ENCODE results near the gene NOL4L. TPM values are rescaled to one million over a fixed set of nuclear protein-coding genes. Genes with fewer than 3 reads are reported as not detected.
"Not testable (repeated sequence)": the region's sequence is repeated elsewhere in the genome, so short reads cannot be mapped to it uniquely, and the experiment has no call there.

The NOL4L gene
- total RNA-seq, 2 experiments from 2014 or later, result 39.1 to 41.1 TPM

GRCh38 chr20:32494483-32495216 lies 90.5 kb downstream of the NOL4L start:
- no peak for ATAC-seq (ENCODE audit: low read depth)

DNA sequence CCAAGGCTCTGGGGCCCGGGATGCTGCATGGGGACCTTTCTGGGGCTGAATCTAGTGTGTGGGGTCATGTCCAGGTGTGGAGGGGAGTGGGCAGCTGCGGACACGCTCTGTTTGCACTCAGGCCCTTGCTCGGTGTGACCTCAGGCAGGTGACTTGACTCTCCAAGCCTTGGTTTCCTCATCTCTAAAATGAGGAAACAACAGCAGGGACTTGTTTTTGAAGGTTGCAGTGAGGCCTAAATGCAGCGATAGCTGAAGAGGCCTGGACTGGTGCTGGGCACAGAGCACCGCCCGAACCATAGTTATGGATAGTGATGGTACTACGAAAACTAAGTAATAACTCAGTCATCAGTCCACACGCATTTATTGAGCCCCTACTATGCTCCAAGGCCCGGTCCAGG lies 91.8 kb downstream of the NOL4L start:
- peaks cover 14% of the 10 kb centered on the region for H3K36me3 Mint-ChIP-seq
- H3K27me3 Mint-ChIP-seq, result no peaks in the 10 kb centered on the region
- H3K4me3 Mint-ChIP-seq, result no peak overlapping the region
- H3K27ac Mint-ChIP-seq, result no peak overlapping the region
- DNase-seq, result no peak
- H3K4me1 Mint-ChIP-seq, result peaks cover 9% of the 10 kb centered on the region
- ATAC-seq (ENCODE audit: low read depth), result no peak
- POLR2A ChIA-PET, result interaction anchor here (0.6 to 0.7 kb wide), 2 partner anchors 14 to 16 kb away, joined by 3 to 6 read pairs; no protein-coding TSS in a partner anchor
- no peaks in the 10 kb centered on the region for H3K9me3 Mint-ChIP-seq

More at GRCh38 chr20:32494483-32495216, 90.5 kb downstream of the NOL4L start:
- peaks cover 9% of the 10 kb centered on the region for H3K4me1 Mint-ChIP-seq
- POLR2A ChIA-PET, result no interaction called here
- H3K36me3 Mint-ChIP-seq, result peaks cover 8% of the 10 kb centered on the region
- no peaks in the 10 kb centered on the region for H3K9me3 Mint-ChIP-seq
- no peak for DNase-seq
- H3K27me3 Mint-ChIP-seq, result no peaks in the 10 kb centered on the region
- H3K4me3 Mint-ChIP-seq, result no peak overlapping the region
- peak overlapping the region; percentile 74 for H3K27ac Mint-ChIP-seq

DNA sequence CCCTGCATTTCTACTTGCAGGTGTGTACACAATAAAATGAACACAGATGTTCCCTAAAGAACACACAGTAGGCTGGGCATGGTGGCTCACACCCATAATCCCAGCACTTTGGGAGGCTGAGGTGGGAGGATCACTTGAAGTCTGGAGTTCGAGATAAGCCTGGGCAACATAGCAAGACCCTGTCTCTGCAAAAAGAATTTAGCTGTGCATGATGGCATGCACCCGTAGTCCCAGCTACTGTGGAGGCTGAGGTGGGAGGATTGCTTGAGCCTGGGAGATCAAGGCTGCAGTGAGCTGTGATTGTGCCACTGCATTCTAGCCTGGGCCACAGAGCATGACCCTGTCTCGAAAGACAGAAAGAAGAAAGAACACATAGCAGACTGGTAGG lies 93.4 kb downstream of the NOL4L start:
- H3K27ac Mint-ChIP-seq; H3K4me1 Mint-ChIP-seq; H3K9me3 Mint-ChIP-seq; H3K27me3 Mint-ChIP-seq; H3K4me3 Mint-ChIP-seq; DNase-seq; POLR2A ChIA-PET; ATAC-seq (ENCODE audit: low read depth): not testable (repeated sequence)
- peaks cover 15% of the 10 kb centered on the region for H3K36me3 Mint-ChIP-seq

DNA sequence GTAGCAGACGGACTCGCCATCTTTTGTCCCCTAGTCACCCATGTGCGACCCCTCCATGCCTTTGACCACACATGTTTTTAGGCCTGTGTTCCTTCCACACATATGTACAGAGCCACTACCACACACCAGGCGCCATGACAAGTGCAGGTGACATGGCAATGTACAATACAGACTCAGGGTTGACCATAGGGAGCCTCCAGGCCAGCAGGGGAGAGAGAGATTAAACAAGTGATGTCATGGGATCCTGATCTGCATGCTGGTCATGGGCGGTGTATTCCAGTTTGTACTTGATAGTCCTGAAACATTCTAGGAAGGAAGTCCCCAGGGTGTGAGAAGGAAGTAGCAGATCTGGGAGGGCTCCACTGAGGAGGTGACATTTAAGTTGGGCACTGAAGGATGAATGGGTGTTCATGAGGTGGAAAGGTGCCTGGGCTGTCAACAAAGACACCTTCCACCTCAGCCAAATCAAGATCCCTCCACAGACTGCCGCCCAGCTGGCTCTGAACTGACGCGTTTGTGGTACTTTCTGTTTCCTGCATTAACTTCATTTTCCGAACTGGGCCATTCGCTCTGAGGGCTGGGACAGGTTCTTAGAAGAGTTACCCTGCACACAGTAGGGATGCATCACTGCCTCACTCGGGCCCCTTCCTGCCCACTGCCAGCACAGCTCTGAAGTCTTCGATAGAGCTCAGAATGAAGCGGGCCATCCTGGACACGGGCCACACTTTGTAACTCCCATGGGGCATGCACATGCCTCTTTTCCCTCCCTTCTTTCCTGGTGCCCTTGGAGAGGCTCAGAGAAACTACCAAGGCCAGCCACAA lies 94.0 kb downstream of the NOL4L start:
- Mint-ChIP-seq H3K4me3 (no peak overlapping the region), H3K36me3 (peaks cover 19% of the 10 kb centered on the region), H3K9me3 (no peaks in the 10 kb centered on the region), H3K4me1 (peaks cover 11% of the 10 kb centered on the region), H3K27ac (no peak overlapping the region), H3K27me3 (no peaks in the 10 kb centered on the region)
- ATAC-seq (ENCODE audit: low read depth) (no peak), DNase-seq (no peak)
- POLR2A ChIA-PET, result no interaction called here

- Mint-ChIP-seq H3K36me3 (peaks cover 19% of the 10 kb centered on the region), H3K27ac (no peak overlapping the region), H3K27me3 (no peaks in the 10 kb centered on the region), H3K4me3 (no peak overlapping the region), H3K9me3 (no peaks in the 10 kb centered on the region), H3K4me1 (peaks cover 17% of the 10 kb centered on the region)
- POLR2A ChIA-PET, result no interaction called here
- DNase-seq, result no peak
- no peak for ATAC-seq (ENCODE audit: low read depth)
Observed at GRCh38 chr20:32488066-32488838, 96.9 kb downstream of the NOL4L start.

DNA sequence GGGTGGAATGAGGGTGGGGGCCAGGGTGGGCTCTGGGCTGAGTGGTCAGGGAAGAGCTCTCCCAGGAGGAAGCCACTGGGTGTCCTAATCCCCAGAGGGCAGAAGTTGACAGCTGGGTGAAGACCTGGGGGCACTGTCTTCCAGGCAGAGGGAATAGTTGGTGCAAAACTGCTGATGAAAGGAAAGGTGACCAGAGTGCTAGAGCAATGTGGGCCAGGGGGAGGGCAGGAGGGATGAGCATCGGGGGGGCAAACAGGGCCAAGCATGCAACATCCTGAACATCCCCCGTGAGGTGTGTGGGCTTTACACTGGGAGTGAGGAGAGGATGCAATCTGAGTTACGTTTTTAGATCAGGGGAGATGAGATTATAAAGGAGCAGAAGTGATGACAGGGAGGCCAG lies 97.8 kb downstream of the NOL4L start:
- no peak overlapping the region for H3K27ac Mint-ChIP-seq

GRCh38 chr20:32485770-32486478 lies 99.2 kb downstream of the NOL4L start:
- no peak overlapping the region for H3K4me3 Mint-ChIP-seq
- no peaks in the 10 kb centered on the region for H3K9me3 Mint-ChIP-seq
- no peaks in the 10 kb centered on the region for H3K27me3 Mint-ChIP-seq
- POLR2A ChIA-PET, result interaction anchor here (1.0 to 1.6 kb wide), 5 partner anchors 9 to 201 kb away, joined by 3 to 5 read pairs (median 3); partner anchors contain the start of gene NOL4L
- peak overlapping the region; percentile 77 for H3K27ac Mint-ChIP-seq
- ATAC-seq (ENCODE audit: low read depth) (no peak), DNase-seq (no peak)
- peaks cover 16% of the 10 kb centered on the region for H3K4me1 Mint-ChIP-seq
- H3K36me3 Mint-ChIP-seq, result peaks cover 17% of the 10 kb centered on the region

More for the DNA sequence above, 97.8 kb downstream of the NOL4L start:
- no peak overlapping the region for H3K4me3 Mint-ChIP-seq
- H3K27me3 Mint-ChIP-seq, result no peaks in the 10 kb centered on the region
- POLR2A ChIA-PET, result no interaction called here
- H3K36me3 Mint-ChIP-seq, result peaks cover 19% of the 10 kb centered on the region
- H3K4me1 Mint-ChIP-seq, result peaks cover 19% of the 10 kb centered on the region
- ATAC-seq (ENCODE audit: low read depth) (no peak), DNase-seq (no peak)
- no peaks in the 10 kb centered on the region for H3K9me3 Mint-ChIP-seq

DNA sequence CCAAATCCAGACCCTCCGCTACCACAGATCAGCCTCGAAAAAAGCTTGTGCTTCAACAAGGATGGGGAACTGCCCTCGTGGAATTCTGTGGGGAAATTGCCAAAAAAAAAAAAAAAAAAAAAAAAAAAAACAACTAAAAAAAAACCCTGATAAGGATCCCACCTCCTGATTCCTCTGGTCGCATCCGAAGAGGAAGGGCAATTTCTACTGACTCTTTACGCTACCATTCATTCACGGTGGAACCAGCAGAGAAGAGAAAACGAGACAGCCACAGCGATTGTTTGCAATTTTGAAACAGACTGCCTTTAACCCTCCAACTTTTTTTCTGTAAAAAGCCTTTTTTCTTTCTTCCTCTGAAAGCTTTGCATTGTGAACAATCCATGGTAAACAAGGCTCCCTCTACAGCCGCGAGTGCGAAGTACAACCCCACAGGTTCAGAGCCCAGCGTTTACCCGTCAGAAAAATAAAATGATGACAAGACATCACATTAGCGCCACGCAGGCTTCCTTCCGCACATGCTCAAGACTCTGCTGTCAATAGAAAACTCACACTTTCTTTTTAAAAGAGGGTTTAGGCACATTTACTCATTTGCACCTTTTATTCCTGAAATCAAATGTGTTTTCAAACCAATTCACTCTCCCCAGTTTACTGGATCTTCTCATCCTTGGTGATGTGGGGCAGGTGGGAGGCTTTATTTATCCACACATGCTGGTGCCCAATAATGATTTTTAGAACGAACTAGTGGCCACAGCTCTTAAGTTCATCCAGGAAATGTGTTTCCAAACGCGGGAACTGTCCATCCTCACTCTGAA lies 100.0 kb downstream of the NOL4L start:
- peak overlapping the region; percentile 77 for H3K27ac Mint-ChIP-seq
- POLR2A ChIA-PET, result interaction anchor here (0.6 to 1.6 kb wide), 8 partner anchors 9 to 200 kb away, joined by 3 to 6 read pairs (median 3); partner anchors contain the start of gene NOL4L
- ATAC-seq (ENCODE audit: low read depth) (peak; percentile 87), DNase-seq (peak; percentile 73)
- no peaks in the 10 kb centered on the region for H3K9me3 Mint-ChIP-seq
- H3K36me3 Mint-ChIP-seq, result peaks cover 12% of the 10 kb centered on the region
- H3K4me3 Mint-ChIP-seq, result peak overlapping the region; percentile 86
- no peaks in the 10 kb centered on the region for H3K27me3 Mint-ChIP-seq
- peaks cover 15% of the 10 kb centered on the region for H3K4me1 Mint-ChIP-seq

GRCh38 chr20:32484225-32484957 lies 100.7 kb downstream of the NOL4L start:
- DNase-seq (peak; percentile 54), ATAC-seq (ENCODE audit: low read depth) (peak; percentile 1)
- H3K4me3 Mint-ChIP-seq, result peak overlapping the region; percentile 66
- no peaks in the 10 kb centered on the region for H3K9me3 Mint-ChIP-seq
- H3K27ac Mint-ChIP-seq, result no peak overlapping the region
- no peaks in the 10 kb centered on the region for H3K27me3 Mint-ChIP-seq
- POLR2A ChIA-PET, result interaction anchor here (0.6 to 1.6 kb wide), 10 partner anchors 8 to 199 kb away, joined by 3 to 5 read pairs (median 3); partner anchors contain the start of gene NOL4L
- H3K4me1 Mint-ChIP-seq, result peaks cover 16% of the 10 kb centered on the region
- peaks cover 10% of the 10 kb centered on the region for H3K36me3 Mint-ChIP-seq

DNA sequence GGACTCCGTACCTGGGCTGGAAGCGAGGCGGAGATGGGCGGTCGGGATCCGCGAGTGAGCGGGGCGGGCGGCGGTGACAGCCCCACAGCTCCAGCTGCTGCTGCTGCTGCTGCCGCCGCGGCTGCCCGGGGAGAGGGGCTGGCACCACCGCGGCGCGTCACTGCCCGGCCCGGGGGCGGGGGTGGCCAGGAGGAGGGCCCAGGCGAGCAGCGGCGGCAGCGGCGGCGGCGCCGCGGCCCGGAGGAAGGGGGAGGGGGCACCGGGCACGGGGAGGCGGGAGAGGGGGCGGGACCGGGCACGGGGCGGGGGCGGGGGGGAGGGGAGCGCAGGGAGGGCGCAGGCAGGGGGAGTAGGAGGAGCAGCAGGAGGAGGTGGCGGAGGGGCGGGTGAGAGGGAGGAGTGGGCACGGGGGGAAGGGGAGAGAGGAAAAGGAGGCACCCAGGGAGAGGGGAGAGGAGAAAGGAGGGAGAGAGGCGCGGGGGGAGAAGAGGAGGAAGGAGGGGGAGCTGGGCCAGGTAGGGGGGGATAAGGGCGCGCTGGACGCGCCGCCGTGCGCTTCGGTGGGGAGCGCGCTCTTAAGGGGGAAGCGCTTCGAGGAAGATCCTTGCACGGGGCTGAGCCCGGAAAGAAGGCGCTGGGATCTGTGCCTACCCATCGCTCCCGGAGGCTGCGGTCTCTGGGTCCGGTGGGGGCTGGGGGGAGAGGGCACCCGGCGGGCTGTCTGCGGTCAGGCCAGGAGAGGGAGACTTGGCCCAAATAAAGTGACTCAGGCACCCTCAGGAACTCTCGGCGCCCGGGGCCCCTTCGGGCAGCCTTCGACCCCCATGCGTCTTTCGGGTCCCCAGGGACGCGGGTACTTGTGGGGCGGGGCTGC lies 101.5 kb downstream of the NOL4L start:
- peaks cover 7% of the 10 kb centered on the region for H3K36me3 Mint-ChIP-seq
- no peaks in the 10 kb centered on the region for H3K9me3 Mint-ChIP-seq
- ATAC-seq (ENCODE audit: low read depth) (peak; percentile 28), DNase-seq (peak; percentile 68)
- H3K27ac Mint-ChIP-seq, result no peak overlapping the region
- H3K4me1 Mint-ChIP-seq, result peaks cover 16% of the 10 kb centered on the region
- H3K27me3 Mint-ChIP-seq, result no peaks in the 10 kb centered on the region
- POLR2A ChIA-PET, result interaction anchor here (0.6 to 1.1 kb wide), 3 partner anchors 26 to 125 kb away, joined by 3 to 4 read pairs (median 3); no protein-coding TSS in a partner anchor
- peak overlapping the region; percentile 79 for H3K4me3 Mint-ChIP-seq

All from activated naive CD8-positive, alpha-beta T cell treated with anti-CD3 and anti-CD28 coated beads, Interleukin-2, amount 10 ng/mL, durations not matched to agents 7 days and 5 days (primary cell).